Spleen (tissue), 11 donors: ENCODE data around the gene RASA3. TPM values are rescaled to one million over a fixed set of nuclear protein-coding genes. Genes with fewer than 3 reads are reported as not detected.

Experiments
- DNase-seq: peaks from one replicate; pipeline ENCODE4 v3.0.0-alpha.2; 2020
- H3K27ac ChIP-seq, 8 donors: fragments of 200-600 bp; sonication (generic) in 7 of 8; 1 replicate in 4 of 8; 2 replicates in 4 of 8; pipeline versions ENCODE4 v1.5.0 to v1.8.0; 2016 to 2021; ENCODE audit warnings: inconsistent platforms in 4 of 8, mild to moderate bottlenecking in 4 of 8, moderate library complexity in 1 of 8
- H3K27me3 ChIP-seq, 7 donors: fragments of 200-600 bp; sonication (generic) in 6 of 7; replicated peaks in 1 of 7; 1 replicate in 4 of 7; 2 replicates in 3 of 7; pipeline versions ENCODE4 v1.5.0 to v1.8.0; 2016 to 2021; ENCODE audit warnings: inconsistent platforms in 3 of 7, mild to moderate bottlenecking in 1 of 7
- H3K36me3 ChIP-seq, 6 donors: fragments of 200-600 bp; sonication (generic) in 5 of 6; 1 replicate in 4 of 6; 2 replicates in 2 of 6; pipeline versions ENCODE4 v1.5.0 to v1.8.0; 2016 to 2021; ENCODE audit warnings: inconsistent platforms in 2 of 6
- H3K4me1 ChIP-seq, 6 donors: fragments of 200-600 bp; sonication (generic) in 5 of 6; 1 replicate in 3 of 6; 2 replicates in 3 of 6; pipeline versions ENCODE4 v1.5.0 to v1.8.0; 2016 to 2021; ENCODE audit warnings: inconsistent platforms in 3 of 6
- H3K4me3 ChIP-seq, 8 donors: fragments of 200-600 bp; sonication (generic) in 7 of 8; 1 replicate in 4 of 8; 2 replicates in 4 of 8; pipeline versions ENCODE4 v1.5.0 to v1.8.0; 2016 to 2021; ENCODE audit warnings: inconsistent platforms in 4 of 8, mild to moderate bottlenecking in 4 of 8, moderate library complexity in 2 of 8
- H3K9me3 ChIP-seq, 8 donors: fragments of 200-600 bp; sonication (generic) in 7 of 8; 1 replicate in 4 of 8; 2 replicates in 4 of 8; pipeline versions ENCODE4 v1.5.0 to v1.8.0; 2016 to 2021; ENCODE audit warnings: inconsistent platforms in 4 of 8
- POLR2A ChIP-seq, 3 donors: fragments of 450-650 bp; IDR thresholded peaks; one replicate each; pipeline ENCODE4 v1.5.1; 2017; ENCODE audit warnings: antibody characterized with exemption in 3 of 3, mild to moderate bottlenecking in 1 of 3
- POLR2AphosphoS5 ChIP-seq, 3 donors: sonication (generic); formaldehyde crosslinking; IDR thresholded peaks; one replicate each; pipeline ENCODE4 v1.5.1; 2017; ENCODE audit warnings: antibody characterized with exemption in 3 of 3
- WGBS, 5 donors: extraction: QIAGEN DNeasy Blood & Tissue Kit in 3 of 5; methylation state at CpG; one replicate each; pipeline versions ENCODE4 v1.1.5 to v1.1.7; 2013 to 2018; 5-methylcytosine and 5-hydroxymethylcytosine counted together
- intact Hi-C: fragments of 100-400 bp; cut with DNase I; formaldehyde crosslinking; loops from one replicate; pipeline ENCODE4 v1.15.0; 2023; ENCODE audit warnings: low total_unique reads
- polyA plus RNA-seq, 3 donors: library from polyadenylated mRNA; stranded (reverse); fragments of 200-250 nt; gene quantifications; one replicate each; pipeline ENCODE4 v1.2.1, GENCODE V29; 2013
- total RNA-seq, 7 donors: library from RNA; depleted of rRNA in 3 of 7; stranded (reverse); fragments of >200 nt in 3 of 7; fragmentation: NEBNext Ultra II Directional in 4 of 7; extraction: Animal tissue kit (Norgen Biotek cat#: 25700) in 4 of 7; gene quantifications; one replicate each; pipeline versions ENCODE4 v1.1.0 to v1.2.1, GENCODE V29; 2016 to 2021
- TF ChIP-seq, protein P1 (sequence below), 11 experiments: fragments of 200-600 bp in 7 of 11; fragments of 450-650 bp in 4 of 11; sonication (generic) in 4 of 11; IDR thresholded peaks in 8 of 11; conservative IDR thresholded peaks in 3 of 11; 1 replicate in 7 of 11; 2 replicates in 4 of 11; pipeline versions ENCODE4 v1.4.0 to v1.8.0; 2016 to 2021; ENCODE audit warnings: antibody characterized with exemption in 11 of 11, inconsistent platforms in 4 of 11, mild to moderate bottlenecking in 1 of 11
- donor health status: healthy with polysubstance abuse.
- donor health status: DM: no; HTN: no; CAD: no; lungs with moderate emphysema.
- donor health status: DM: no; HTN: no; CAD: no.
- donor health status: Bipolar disorder and iron deficiency.
- donor health status: healthy.
- donor health status: DM: no; HTN: no; CAD: no.
- donor health status: DM: yes; HTN: yes; CAD: no.

Gene RASA3
- total and polyA plus RNA-seq, 10 donors = 11.7 to 52.8 (median 47.7) TPM

- Histone ChIP-seq H3K9me3 (no peaks in the 10 kb centered on the region), H3K36me3 (peaks cover 0 to 24% (median 3%) of the 10 kb centered on the region in 6 donors), H3K4me1 (peaks cover 58 to 97% (median 77%) of the 10 kb centered on the region in 6 donors), H3K27ac (peak overlapping the region; percentile 43 to 96 (median 92)), H3K27me3 (no peaks in the 10 kb centered on the region), H3K4me3 (peak overlapping the region in 6 of 8 donors; percentile 29 to 67 (median 34))
- peak; percentile 93 for DNase-seq
- 39 to 67% (median 52%) methylated on average over 16 to 22 of the region's 22 CpGs for WGBS, 5 donors
- TF ChIP-seq, protein P1, sequence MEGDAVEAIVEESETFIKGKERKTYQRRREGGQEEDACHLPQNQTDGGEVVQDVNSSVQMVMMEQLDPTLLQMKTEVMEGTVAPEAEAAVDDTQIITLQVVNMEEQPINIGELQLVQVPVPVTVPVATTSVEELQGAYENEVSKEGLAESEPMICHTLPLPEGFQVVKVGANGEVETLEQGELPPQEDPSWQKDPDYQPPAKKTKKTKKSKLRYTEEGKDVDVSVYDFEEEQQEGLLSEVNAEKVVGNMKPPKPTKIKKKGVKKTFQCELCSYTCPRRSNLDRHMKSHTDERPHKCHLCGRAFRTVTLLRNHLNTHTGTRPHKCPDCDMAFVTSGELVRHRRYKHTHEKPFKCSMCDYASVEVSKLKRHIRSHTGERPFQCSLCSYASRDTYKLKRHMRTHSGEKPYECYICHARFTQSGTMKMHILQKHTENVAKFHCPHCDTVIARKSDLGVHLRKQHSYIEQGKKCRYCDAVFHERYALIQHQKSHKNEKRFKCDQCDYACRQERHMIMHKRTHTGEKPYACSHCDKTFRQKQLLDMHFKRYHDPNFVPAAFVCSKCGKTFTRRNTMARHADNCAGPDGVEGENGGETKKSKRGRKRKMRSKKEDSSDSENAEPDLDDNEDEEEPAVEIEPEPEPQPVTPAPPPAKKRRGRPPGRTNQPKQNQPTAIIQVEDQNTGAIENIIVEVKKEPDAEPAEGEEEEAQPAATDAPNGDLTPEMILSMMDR (IDR thresholded peaks at IDR 0.05 in 8 of 11, conservative IDR thresholded peaks at IDR 0.05 in 3 of 11) = peak in 1 of 11 experiments; percentile 9
- TF ChIP-seq POLR2A (IDR thresholded peaks at IDR 0.05) = no peak
- peak; percentile 67 to 80 (median 73) for TF ChIP-seq POLR2AphosphoS5 (IDR thresholded peaks at IDR 0.05)
- intact Hi-C loops = no loop called here
These were observed 68.6 kb downstream of the RASA3 start for GRCh38 chr13:114063545-114064449.

- Histone ChIP-seq H3K9me3 (no peaks in the 10 kb centered on the region), H3K4me1 (peaks cover 59 to 97% (median 77%) of the 10 kb centered on the region in 6 donors), H3K27me3 (no peaks in the 10 kb centered on the region), H3K4me3 (no peak overlapping the region), H3K27ac (peak overlapping the region in 6 of 8 donors; percentile 55 to 96 (median 92)), H3K36me3 (peaks cover 0 to 35% (median 3%) of the 10 kb centered on the region in 6 donors)
- 30 to 76% (median 53%) methylated on average over 16 of the region's 16 CpGs for whole genome bisulfite sequencing, 5 donors
- TF ChIP-seq POLR2AphosphoS5 (IDR thresholded peaks at IDR 0.05) (peak in 1 of 3 donors; percentile 48), POLR2A (IDR thresholded peaks at IDR 0.05) (no peak)
- TF ChIP-seq, protein P1 (IDR thresholded peaks at IDR 0.05 in 8 of 11, conservative IDR thresholded peaks at IDR 0.05 in 3 of 11) = no peak
- intact Hi-C loops = no loop called here
- DNase-seq = no peak
These were observed 69.7 kb downstream of the RASA3 start for GRCh38 chr13:114062754-114063153.

DNA sequence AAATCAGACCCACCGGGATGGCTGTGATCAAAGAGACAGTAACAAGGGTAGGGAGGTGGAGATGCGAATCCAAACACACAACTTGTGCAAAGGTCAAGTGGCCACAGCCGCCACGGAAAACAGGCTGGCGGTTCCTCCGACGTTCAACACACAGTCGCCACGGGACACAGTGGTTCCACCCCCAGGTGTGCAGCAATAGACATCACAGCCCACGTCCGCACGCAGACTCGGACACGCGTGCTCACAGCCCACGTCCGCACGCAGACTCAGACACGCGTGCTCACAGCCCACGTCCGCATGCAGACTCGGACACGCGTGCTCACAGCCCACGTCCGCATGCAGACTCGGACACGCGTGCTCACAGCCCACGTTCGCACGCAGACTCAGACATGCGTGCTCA, 70.1 kb downstream of the RASA3 start:
- H3K27me3 ChIP-seq = no peaks in the 10 kb centered on the region
- peak overlapping the region in 5 of 8 donors; percentile 55 to 96 (median 92) for H3K27ac ChIP-seq
- DNase-seq = no peak
- H3K36me3 ChIP-seq = peaks cover 0 to 38% (median 3%) of the 10 kb centered on the region in 6 donors
- TF ChIP-seq, protein P1 (IDR thresholded peaks at IDR 0.05 in 8 of 11, conservative IDR thresholded peaks at IDR 0.05 in 3 of 11) = no peak
- no peak for TF ChIP-seq POLR2AphosphoS5 (IDR thresholded peaks at IDR 0.05)
- TF ChIP-seq POLR2A (IDR thresholded peaks at IDR 0.05) = no peak
- H3K4me1 ChIP-seq = peaks cover 59 to 97% (median 77%) of the 10 kb centered on the region in 6 donors
- intact Hi-C loops = no loop called here
- H3K9me3 ChIP-seq = no peaks in the 10 kb centered on the region
- H3K4me3 ChIP-seq = no peak overlapping the region
- 88 to 97% (median 92%) methylated on average over 34 of the region's 34 CpGs for WGBS, 5 donors

- 94 to 95% (median 94%) methylated on average over 20 of the region's 20 CpGs for WGBS, 5 donors
- peaks cover 59 to 97% (median 77%) of the 10 kb centered on the region in 6 donors for H3K4me1 ChIP-seq
- no peak for DNase-seq
- peaks cover 0 to 40% (median 3%) of the 10 kb centered on the region in 6 donors for H3K36me3 ChIP-seq
- TF ChIP-seq POLR2AphosphoS5 (IDR thresholded peaks at IDR 0.05) (no peak), POLR2A (IDR thresholded peaks at IDR 0.05) (no peak)
- TF ChIP-seq, protein P1 (IDR thresholded peaks at IDR 0.05 in 8 of 11, conservative IDR thresholded peaks at IDR 0.05 in 3 of 11) = no peak
- no peak overlapping the region for H3K4me3 ChIP-seq
- intact Hi-C loops = no loop called here
- H3K27ac ChIP-seq = peak overlapping the region in 2 of 8 donors; percentile 30 to 92
- no peaks in the 10 kb centered on the region for H3K9me3 ChIP-seq
- H3K27me3 ChIP-seq = no peaks in the 10 kb centered on the region
These were observed 70.7 kb downstream of the RASA3 start for GRCh38 chr13:114061744-114062143.
